Measurements from ENCODE around the gene MGAT4A. TPM values are rescaled to one million over a fixed set of nuclear protein-coding genes. Genes with fewer than 3 reads are reported as not detected.

The MGAT4A gene
- total and polyA plus RNA-seq, 2 donors (not counting 1 experiment from before 2014, with no cell fraction given) = 16.5 to 32.7 TPM

- peaks cover 6 to 7% of the 10 kb centered on the region in 2 donors for H3K4me1 ChIP-seq (ENCODE audit: control insufficient read depth in 2 of 2, insufficient read depth in 2 of 2, low read length in 2 of 2)
- Mint-ChIP-seq H3K4me1 (peaks cover 10% of the 10 kb centered on the region), H3K27ac (no peak overlapping the region), H3K4me3 (no peak overlapping the region), H3K9me3 (ENCODE audit: insufficient read depth) (no peaks in the 10 kb centered on the region), H3K27me3 (no peaks in the 10 kb centered on the region)
- no peaks in the 10 kb centered on the region for H4K20me1 ChIP-seq (ENCODE audit: control insufficient read depth, insufficient read depth, low read length, poor library complexity, severe bottlenecking)
- DNase-seq = no peak
- H3K9ac ChIP-seq (ENCODE audit: low read length) = no peak overlapping the region
- H3K79me2 ChIP-seq (ENCODE audit: control insufficient read depth, insufficient read depth, low read length) = no peaks in the 10 kb centered on the region
- TF ChIP-seq CTCF (IDR thresholded peaks at IDR 0.05) (no peak), EZH2 (IDR thresholded peaks at IDR 0.05; ENCODE audit: borderline replicate concordance, insufficient read depth, low read depth, low read length, poor library complexity, severe bottlenecking) (no peak)
- 98% methylated on average over 8 of the region's 10 CpGs for WGBS (ENCODE audit: insufficient coverage)
- H3K9me3 ChIP-seq (ENCODE audit: control extremely low read depth in 1 of 3, control insufficient read depth in 2 of 3, insufficient read depth in 1 of 3, low read length in 2 of 3) = no peaks in the 10 kb centered on the region
- peaks cover 0 to 20% of the 10 kb centered on the region in 2 experiments for H3K36me3 ChIP-seq (replicated peaks in 1 of 2; ENCODE audit: control extremely low read depth in 1 of 2, control insufficient read depth in 1 of 2, extremely low read depth in 1 of 2, insufficient read depth in 2 of 2, low read length in 1 of 2)
- H3K27me3 ChIP-seq (replicated peaks in 1 of 4; ENCODE audit: control extremely low read depth in 1 of 4, control insufficient read depth in 3 of 4, insufficient read depth in 4 of 4, low read length in 3 of 4) = no peaks in the 10 kb centered on the region
- POLR2A ChIA-PET = interaction anchor here (0.6 kb wide), 1 partner anchor 11 kb away, joined by 6 read pairs; no protein-coding TSS in a partner anchor
- H3K27ac ChIP-seq (ENCODE audit: low read length in 2 of 2) = no peak overlapping the region
- H3K4me2 ChIP-seq (replicated peaks; ENCODE audit: low read depth, low read length, poor library complexity, severe bottlenecking) = no peak overlapping the region
- H3K4me3 ChIP-seq (ENCODE audit: control extremely low read depth in 1 of 5, extremely low read depth in 1 of 5, insufficient read depth in 1 of 5, low read depth in 2 of 5, low read length in 4 of 5) = no peak overlapping the region
- no peak overlapping the region for H2AFZ ChIP-seq (ENCODE audit: insufficient read depth, low read depth, low read length, poor library complexity, severe bottlenecking)
- no peak for ATAC-seq (ENCODE audit: low read depth)
- intact Hi-C loops (cut with micrococcal nuclease) = no loop called here
- CTCF ChIA-PET = interaction anchor here (1.3 kb wide), 1 partner anchor 11 kb away, joined by 3 read pairs; no protein-coding TSS in a partner anchor
These were observed 145.5 kb downstream of the MGAT4A start for GRCh38 chr2:98585386-98585785.

GRCh38 chr2:98583816-98584618, 146.9 kb downstream of the MGAT4A start:
- CTCF ChIA-PET = interaction anchor here (1.5 kb wide), 1 partner anchor 11 kb away, joined by 4 read pairs; no protein-coding TSS in a partner anchor

More at GRCh38 chr2:98583816-98584618, 146.9 kb downstream of the MGAT4A start:
- peaks cover 10% of the 10 kb centered on the region for H3K4me1 Mint-ChIP-seq
- DNase-seq (no peak), ATAC-seq (ENCODE audit: low read depth) (no peak)
- Histone ChIP-seq H3K4me3 (ENCODE audit: control extremely low read depth in 1 of 5, extremely low read depth in 1 of 5, insufficient read depth in 1 of 5, low read depth in 2 of 5, low read length in 4 of 5) (no peak overlapping the region), H3K4me2 (replicated peaks; ENCODE audit: low read depth, low read length, poor library complexity, severe bottlenecking) (no peak overlapping the region), H3K27me3 (replicated peaks in 1 of 4; ENCODE audit: control extremely low read depth in 1 of 4, control insufficient read depth in 3 of 4, insufficient read depth in 4 of 4, low read length in 3 of 4) (no peaks in the 10 kb centered on the region), H3K79me2 (ENCODE audit: control insufficient read depth, insufficient read depth, low read length) (no peaks in the 10 kb centered on the region), H3K4me1 (ENCODE audit: control insufficient read depth in 2 of 2, insufficient read depth in 2 of 2, low read length in 2 of 2) (peaks cover 6 to 10% of the 10 kb centered on the region in 2 donors), H4K20me1 (ENCODE audit: control insufficient read depth, insufficient read depth, low read length, poor library complexity, severe bottlenecking) (no peaks in the 10 kb centered on the region), H3K9ac (ENCODE audit: low read length) (no peak overlapping the region), H3K36me3 (replicated peaks in 1 of 2; ENCODE audit: control extremely low read depth in 1 of 2, control insufficient read depth in 1 of 2, extremely low read depth in 1 of 2, insufficient read depth in 2 of 2, low read length in 1 of 2) (peaks cover 0 to 20% of the 10 kb centered on the region in 2 experiments), H3K9me3 (ENCODE audit: control extremely low read depth in 1 of 3, control insufficient read depth in 2 of 3, insufficient read depth in 1 of 3, low read length in 2 of 3) (no peaks in the 10 kb centered on the region), H2AFZ (ENCODE audit: insufficient read depth, low read depth, low read length, poor library complexity, severe bottlenecking) (no peak overlapping the region), H3K27ac (ENCODE audit: low read length in 2 of 2) (no peak overlapping the region)
- H3K9me3 Mint-ChIP-seq (ENCODE audit: insufficient read depth) = no peaks in the 10 kb centered on the region
- no peaks in the 10 kb centered on the region for H3K27me3 Mint-ChIP-seq
- intact Hi-C loops (cut with micrococcal nuclease) = no loop called here
- WGBS (ENCODE audit: insufficient coverage) = 96% methylated on average over 10 of the region's 10 CpGs
- POLR2A ChIA-PET = no interaction called here
- no peak overlapping the region for H3K27ac Mint-ChIP-seq
- no peak overlapping the region for H3K4me3 Mint-ChIP-seq
- no peak for TF ChIP-seq EZH2 (IDR thresholded peaks at IDR 0.05; ENCODE audit: borderline replicate concordance, insufficient read depth, low read depth, low read length, poor library complexity, severe bottlenecking)
- no peak for TF ChIP-seq CTCF (IDR thresholded peaks at IDR 0.05)
